Cardiac muscle cell (in vitro differentiated cells and primary cell): ENCODE measurements around the gene TAF4. TPM values are rescaled to one million over a fixed set of nuclear protein-coding genes. Genes with fewer than 3 reads are reported as not detected.

Source experiments
- DNase-seq, 2 donors: peaks; one replicate each; pipeline versions ENCODE4 v3.0.0 to v3.0.0-alpha.2; 2010 to 2017; ENCODE audit warnings: low read depth in 1 of 2, low spot score in 1 of 2
- H3K27ac ChIP-seq: fragments of 200-600 bp; sonication (generic); 2 replicates; pipeline ENCODE4 v1.5.1; 2016
- H3K27me3 ChIP-seq: fragments of 200-600 bp; sonication (generic); 2 replicates; pipeline ENCODE4 v1.6.0; 2016; ENCODE audit warnings: control low read depth
- H3K36me3 ChIP-seq: fragments of 200-600 bp; sonication (generic); 2 replicates; pipeline ENCODE4 v1.5.1; 2016; ENCODE audit warnings: control low read depth
- H3K4me1 ChIP-seq: fragments of 200-600 bp; sonication (generic); 2 replicates; pipeline ENCODE4 v1.8.1; 2017; ENCODE audit warnings: low read depth, mild to moderate bottlenecking, mixed run types
- H3K4me3 ChIP-seq: fragments of 200-600 bp; sonication (generic); 2 replicates; pipeline ENCODE4 v1.5.1; 2016; ENCODE audit warnings: mild to moderate bottlenecking
- H3K9me3 ChIP-seq: fragments of 200-600 bp; sonication (generic); 2 replicates; pipeline ENCODE4 v1.5.1; 2017; ENCODE audit warnings: low read depth, mild to moderate bottlenecking, control low read depth
- polyA plus RNA-seq: library from polyadenylated mRNA; unstranded; fragments of >200 nt; fragmentation: Nextera tagmentation; extraction: Ambion mirVana; gene quantifications from 2 replicates; pipeline ENCODE4 v1.2.1, GENCODE V29; 2016
- total RNA-seq: library from RNA; depleted of rRNA; stranded (reverse); fragments of >200 nt; gene quantifications from 2 replicates; pipeline ENCODE4 v1.2.3, GENCODE V29; 2016
- TF ChIP-seq, protein P1 (sequence below): IDR thresholded peaks from 2 replicates; pipeline ENCODE4 v1.5.1; 2012; ENCODE audit warnings: low read depth, mild to moderate bottlenecking, low read length

Gene TAF4
- total and polyA plus RNA-seq, 2 experiments from 2014 or later = 3.7 to 21.1 TPM

DNA sequence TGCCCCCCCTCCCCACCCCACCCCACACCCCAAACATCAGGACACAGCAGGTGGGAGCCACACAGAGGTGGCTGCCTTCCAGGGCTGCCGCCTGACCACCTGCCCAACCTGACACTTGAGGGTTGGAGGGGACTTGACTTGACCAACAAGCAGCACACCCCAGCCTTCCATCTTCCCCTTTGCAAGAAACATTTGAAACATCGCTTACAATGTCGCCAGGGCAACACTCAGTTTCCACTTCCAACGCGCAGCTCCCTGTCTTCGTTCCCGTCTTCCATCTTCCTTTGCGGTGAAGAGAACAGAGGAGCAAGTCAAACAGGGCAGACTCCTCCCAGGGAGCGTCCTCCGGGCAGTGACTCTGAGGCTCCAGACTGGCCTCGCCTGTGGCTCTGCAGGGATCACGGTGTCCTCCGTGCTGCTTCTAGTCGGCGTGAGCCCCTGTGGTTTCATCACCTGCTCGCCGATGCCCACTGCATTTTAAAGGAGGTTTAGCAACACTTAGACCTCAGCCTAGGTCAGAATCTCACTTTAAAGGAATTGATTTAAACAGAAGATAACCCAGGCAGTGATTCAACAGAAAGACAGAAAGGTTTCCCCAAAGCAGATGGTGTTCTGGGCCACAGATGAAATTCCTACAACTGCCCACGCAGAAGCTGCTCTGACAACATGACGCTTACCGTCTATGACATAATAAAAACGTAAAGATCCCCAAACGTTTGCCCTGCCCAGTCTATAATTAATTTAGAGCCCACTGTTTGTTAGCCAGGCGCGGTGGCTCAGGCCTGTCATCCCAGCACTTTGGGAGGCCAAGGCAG, 130.8 kb downstream of the TAF4 start:
- Histone ChIP-seq H3K4me1 (no peaks in the 10 kb centered on the region), H3K36me3 (no peaks in the 10 kb centered on the region), H3K27ac (no peak overlapping the region), H3K4me3 (no peak overlapping the region), H3K9me3 (no peaks in the 10 kb centered on the region), H3K27me3 (no peaks in the 10 kb centered on the region)
- DNase-seq = no peak
- TF ChIP-seq, protein P1, sequence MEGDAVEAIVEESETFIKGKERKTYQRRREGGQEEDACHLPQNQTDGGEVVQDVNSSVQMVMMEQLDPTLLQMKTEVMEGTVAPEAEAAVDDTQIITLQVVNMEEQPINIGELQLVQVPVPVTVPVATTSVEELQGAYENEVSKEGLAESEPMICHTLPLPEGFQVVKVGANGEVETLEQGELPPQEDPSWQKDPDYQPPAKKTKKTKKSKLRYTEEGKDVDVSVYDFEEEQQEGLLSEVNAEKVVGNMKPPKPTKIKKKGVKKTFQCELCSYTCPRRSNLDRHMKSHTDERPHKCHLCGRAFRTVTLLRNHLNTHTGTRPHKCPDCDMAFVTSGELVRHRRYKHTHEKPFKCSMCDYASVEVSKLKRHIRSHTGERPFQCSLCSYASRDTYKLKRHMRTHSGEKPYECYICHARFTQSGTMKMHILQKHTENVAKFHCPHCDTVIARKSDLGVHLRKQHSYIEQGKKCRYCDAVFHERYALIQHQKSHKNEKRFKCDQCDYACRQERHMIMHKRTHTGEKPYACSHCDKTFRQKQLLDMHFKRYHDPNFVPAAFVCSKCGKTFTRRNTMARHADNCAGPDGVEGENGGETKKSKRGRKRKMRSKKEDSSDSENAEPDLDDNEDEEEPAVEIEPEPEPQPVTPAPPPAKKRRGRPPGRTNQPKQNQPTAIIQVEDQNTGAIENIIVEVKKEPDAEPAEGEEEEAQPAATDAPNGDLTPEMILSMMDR = no peak

DNA sequence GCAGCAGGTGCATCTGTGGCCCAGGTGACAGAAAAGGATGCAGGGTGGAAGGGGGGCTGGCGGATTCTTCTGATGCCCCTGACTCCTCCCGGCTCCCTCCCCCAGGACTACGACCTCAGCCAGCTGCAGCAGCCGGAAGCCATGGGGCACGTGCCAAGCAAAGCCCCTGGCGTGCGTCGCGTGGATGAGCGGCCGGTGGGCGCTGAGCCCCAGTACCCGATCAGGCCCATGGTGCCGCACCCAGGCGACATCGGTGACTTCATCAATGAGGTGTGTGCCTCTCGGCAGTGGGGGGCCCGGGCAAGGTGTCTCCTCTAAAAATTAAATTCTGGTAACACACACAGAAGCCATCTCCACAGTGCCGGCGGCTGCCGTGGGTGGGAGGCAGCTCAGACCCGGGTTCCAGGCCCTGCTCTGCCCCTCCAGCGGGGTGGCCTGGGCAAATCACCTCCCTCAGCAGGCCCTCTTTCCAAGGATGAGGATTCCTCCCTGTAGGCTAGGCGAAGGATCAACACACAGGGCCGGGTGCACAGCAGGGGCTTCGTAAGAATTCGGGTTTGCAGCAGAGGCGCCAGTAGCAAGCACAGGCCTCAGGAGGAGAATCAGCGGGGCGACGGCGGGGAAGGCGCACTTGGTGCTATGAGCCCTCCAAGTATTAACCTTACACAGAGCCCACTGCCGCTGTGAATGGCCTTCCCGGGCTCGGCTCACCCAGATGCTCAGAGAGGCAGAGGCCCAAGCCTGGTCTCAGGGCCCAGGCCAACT, 131.5 kb downstream of the TAF4 start:
- H3K9me3 ChIP-seq = no peaks in the 10 kb centered on the region
- H3K36me3 ChIP-seq = no peaks in the 10 kb centered on the region
- H3K4me1 ChIP-seq = no peaks in the 10 kb centered on the region
- H3K4me3 ChIP-seq = no peak overlapping the region
- no peak overlapping the region for H3K27ac ChIP-seq
- TF ChIP-seq, protein P1 = no peak
- H3K27me3 ChIP-seq = no peaks in the 10 kb centered on the region
- DNase-seq = no peak

DNA sequence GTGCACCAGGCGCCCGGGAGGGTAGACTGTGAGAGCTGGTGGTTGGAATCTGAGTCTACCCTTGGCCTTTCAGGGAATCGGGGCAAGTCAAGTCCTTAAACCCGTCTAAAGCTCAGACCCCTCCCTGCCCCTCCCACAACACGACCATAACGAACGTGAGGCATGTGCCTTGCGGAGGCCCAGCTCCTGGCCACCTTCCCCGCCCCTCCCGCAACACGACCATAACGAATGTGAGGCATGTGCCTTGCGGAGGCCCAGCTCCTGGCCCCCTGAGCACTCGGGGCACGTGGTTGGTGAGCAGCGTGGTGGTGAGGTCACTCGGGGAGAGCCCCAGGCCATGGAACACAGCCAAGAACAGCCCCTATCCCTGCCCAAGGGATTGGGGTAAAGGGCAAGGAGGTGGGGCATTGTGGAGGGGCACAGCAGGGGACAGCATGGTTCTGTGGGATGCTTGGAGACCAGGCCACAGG, 132.2 kb downstream of the TAF4 start:
- Histone ChIP-seq H3K36me3 (no peaks in the 10 kb centered on the region), H3K27ac (no peak overlapping the region), H3K4me1 (no peaks in the 10 kb centered on the region), H3K4me3 (no peak overlapping the region), H3K27me3 (no peaks in the 10 kb centered on the region), H3K9me3 (no peaks in the 10 kb centered on the region)
- TF ChIP-seq, protein P1 = no peak
- no peak for DNase-seq

DNA sequence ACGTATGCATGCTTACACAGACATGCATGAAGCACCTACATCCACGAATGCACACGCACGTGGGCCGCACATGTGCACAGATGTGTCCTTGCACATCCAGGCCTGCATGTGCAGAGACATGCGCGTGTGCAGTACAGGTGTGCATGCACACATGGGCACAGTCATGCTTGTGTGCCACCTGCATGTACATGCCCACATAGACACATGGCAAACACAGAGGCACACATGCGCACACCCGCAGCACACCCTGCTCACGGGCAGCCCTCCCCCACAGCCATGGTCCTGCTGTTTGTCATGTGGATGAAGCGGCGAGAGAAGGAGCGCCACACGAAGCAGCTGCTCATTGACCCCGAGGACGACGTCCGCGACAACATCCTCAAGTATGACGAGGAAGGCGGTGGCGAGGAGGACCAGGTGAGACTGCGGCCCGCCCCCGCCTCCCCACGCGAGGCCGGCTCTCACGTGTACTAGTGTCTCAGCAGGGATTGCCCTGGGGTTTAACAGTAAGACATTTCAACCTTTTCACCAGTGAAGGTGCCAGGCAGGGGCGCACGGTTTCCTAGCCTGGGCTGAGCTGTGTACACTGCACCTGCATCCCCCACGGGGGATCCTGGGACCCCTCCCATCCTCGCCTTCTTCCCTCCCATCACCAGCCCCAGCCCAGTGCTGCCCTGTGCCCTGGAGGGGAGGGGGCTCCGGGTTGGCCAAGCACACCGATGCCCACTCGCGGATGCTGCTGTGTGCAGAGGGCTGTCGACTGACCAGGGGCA, 132.8 kb downstream of the TAF4 start:
- DNase-seq = no peak
- no peak overlapping the region for H3K27ac ChIP-seq

DNA sequence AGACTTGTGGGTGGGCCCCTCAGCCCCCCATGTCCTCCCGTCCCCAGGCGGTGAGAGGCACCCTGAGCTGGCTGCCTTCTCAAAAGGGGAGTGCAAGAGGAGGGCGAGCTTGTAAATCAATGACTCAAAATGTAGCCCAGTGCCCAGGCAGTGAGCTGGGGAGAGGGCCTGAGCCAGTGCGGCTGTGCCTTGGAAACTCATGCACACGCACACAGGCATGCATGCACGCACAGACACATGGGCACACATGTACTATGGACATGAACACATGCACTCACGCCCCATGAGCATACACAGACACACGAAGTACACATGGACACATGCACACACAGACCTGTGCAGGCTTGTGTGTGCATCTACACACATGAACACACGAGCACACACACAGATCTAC, 133.5 kb downstream of the TAF4 start:
- TF ChIP-seq, protein P1 = no peak
- H3K9me3 ChIP-seq = no peaks in the 10 kb centered on the region
- no peak overlapping the region for H3K27ac ChIP-seq
- H3K4me3 ChIP-seq = no peak overlapping the region
- H3K27me3 ChIP-seq = no peaks in the 10 kb centered on the region
- H3K36me3 ChIP-seq = no peaks in the 10 kb centered on the region
- H3K4me1 ChIP-seq = no peaks in the 10 kb centered on the region
- DNase-seq = no peak

More for the DNA sequence above, 132.8 kb downstream of the TAF4 start:
- H3K27me3 ChIP-seq = no peaks in the 10 kb centered on the region
- no peaks in the 10 kb centered on the region for H3K36me3 ChIP-seq
- no peaks in the 10 kb centered on the region for H3K4me1 ChIP-seq
- TF ChIP-seq, protein P1 = no peak
- no peak overlapping the region for H3K4me3 ChIP-seq
- H3K9me3 ChIP-seq = no peaks in the 10 kb centered on the region
